T-helper 2 cell (primary cell): ENCODE results near the gene STK11IP.

Experiments
- DNase-seq, 5 experiments: peaks; one replicate each; pipeline versions ENCODE4 v3.0.0 to v3.0.0-alpha.2; 2012 to 2022

The STK11IP gene

DNA sequence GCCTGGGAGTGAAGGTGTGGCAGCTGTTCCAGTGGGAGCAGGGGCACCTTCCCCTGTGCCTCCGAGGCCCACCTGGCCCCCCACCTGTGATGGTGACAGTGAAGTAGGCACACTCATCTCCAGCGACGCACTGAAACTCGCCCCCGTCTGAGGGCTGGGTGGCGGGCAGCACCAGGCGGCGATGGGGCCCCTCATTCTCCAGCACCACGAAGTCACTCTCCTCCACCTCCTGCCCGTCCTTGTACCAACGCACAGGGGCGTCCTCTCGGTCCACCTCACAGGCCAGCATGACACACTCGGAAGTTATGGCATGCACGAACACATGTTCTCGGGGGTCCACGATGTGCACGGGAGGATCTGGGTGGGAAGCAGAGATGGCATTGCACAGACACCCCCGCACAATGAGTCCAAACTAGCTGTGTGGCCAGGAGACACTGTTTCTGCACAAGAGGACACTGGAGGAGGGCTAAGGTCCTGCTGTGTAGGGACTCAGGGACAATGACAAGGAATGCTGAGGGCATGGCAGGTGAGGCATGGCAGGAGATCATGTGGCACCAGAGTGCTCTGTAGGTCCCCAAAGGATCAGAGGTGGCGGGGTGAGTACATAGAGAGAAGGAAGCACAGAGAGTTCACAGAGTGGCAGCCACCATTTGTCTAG, 34.3 kb upstream of the STK11IP start:
- DNase-seq = no peak

DNA sequence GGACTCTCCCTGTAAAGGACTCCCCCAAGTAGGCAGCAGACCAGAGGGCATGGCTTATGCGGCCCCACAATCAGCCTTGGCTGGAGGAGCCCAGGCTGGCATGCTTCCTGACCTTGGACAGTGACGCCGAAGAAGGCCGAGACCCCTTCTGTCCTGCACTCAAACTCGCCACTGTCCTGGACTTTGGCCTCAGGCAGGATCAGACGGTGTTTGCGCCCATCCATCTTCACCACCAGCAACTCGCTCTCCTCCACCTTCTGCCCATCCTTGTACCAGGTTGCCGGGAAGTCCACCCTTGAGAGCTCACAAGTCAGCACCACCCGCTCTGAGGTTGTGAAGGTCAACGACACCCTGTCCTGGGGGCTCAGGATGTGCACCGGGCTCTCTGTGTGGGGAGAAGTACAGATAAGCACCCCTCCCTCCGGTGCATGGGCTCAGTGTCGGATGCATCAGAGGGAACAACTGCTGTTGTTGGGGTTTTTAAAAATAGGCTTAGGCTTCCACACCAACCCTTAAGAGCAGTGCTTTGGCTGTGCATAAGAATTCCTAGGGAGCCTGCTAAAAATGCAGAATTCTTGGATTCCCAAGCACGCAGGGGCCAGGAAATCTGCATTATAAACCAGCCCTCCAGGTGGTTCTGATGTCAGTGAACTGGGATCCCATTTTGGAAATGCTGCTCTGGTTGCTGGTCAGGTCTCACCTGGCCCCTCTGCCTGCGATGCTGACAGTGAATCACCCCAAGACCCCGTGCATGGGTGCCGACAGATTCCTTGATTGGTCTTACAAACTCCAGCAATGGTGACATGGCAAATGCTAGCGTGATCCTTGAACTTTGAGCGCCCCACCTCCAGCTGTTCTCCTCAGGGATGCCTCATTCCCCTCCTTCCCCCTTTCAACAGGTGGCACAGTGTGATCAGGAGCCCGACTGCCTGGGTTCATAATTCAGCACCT, 32.3 kb upstream of the STK11IP start:
- no peak for DNase-seq

DNA sequence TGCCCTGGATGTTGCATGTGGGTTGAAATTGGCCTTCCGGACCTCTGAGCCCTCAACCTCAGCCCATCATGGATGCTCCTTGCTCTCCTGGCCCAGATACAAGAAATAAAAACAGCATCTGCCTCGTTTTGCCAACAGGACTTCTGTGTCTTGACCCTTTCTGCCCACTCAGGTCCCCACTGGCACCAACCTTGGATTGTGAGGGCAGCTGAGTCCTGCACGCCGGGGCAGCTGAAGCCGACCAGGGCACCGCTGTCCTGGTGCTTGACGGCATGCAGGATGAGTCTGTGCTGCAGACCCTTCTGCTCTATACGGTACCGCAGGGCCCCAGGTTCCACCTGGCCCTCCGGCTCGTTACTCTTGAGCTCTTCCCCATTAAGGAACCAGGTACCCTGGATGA, 31.0 kb upstream of the STK11IP start:
- no peak for DNase-seq

DNA sequence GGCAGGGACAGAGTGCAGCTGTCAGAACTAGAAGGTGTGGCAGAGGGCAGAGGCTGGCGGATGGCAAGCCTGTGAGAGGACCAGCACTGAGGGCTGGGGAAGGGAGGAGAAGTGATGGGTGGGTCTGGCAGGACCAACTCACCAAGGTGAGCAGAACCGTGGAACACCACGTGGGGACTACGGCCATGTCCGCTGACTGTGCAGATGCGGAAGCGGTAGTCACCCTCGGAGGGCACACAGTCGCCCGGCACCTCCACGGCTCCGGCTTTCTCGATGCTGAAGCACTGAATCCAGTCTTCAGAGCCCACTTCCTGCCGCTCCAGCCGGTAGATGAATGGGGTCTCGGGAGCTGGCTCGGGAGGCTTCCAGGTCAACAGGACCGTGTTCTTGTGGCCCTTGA, 30.5 kb upstream of the STK11IP start:
- no peak for DNase-seq

DNA sequence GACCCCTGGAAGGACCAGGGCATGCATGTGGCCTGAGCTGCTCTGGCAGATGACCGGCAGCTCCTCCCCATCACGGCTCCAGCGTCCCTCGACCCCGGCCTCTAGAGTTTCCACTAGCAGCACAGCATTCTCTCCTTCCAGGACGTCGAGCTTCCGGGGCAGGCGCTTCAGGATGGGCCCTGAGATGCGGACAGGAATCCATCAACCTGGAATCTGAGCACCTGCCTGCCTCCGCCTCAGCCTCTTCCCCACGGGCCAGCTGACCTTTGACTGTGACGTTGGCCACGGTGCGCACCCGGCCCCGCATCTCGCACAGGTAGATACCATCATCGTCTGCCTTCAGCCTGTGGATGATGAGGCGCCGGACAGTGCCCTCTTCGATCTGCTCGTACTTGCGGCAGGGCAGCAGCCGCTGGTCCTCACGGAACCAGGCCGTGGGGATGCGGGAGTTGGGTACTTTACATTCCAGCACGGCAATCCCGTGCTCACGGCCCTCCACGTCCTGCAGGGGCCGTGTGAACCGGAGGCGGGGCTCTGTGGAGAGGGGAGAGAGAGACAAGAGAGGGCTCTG, 29.8 kb upstream of the STK11IP start:
- DNase-seq = no peak

DNA sequence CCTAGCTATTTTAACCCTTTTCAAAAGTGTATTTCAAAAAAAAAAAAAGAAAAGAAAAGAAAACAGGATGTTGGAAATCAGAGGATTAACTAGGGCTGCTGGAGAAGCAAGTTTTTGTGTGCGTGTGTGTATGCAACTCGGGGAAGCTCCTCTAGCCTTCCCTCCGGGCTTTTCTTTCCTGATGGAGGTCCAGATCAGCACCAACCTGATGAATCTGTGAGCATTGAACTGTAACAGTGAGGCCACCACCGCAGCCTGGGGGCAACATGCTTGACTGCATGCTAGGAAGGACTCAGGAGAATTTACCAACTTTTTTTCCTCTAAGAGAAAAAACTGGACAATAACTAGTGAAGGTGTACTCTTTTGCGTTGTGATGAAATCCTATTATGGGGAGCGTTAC, 28.6 kb upstream of the STK11IP start:
- no peak for DNase-seq

DNA sequence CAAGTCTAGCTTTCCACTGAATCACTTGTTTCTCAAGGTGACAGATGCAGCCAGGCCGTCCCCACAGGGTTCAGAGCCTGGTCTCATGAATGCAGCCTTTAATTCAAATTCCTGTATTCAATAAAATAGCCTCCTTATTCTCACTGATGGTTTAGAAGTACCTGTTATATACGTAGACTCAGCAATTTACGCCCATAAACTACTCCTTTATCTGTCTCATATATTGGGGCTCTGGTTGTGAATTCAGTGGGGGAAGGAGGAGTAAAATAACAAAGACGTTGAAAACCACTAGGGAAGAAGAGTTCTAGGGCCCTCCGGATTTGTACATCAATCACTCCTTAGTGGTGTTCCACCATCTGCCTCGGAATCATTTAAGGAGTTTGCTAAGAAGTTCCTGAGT, 28.0 kb upstream of the STK11IP start:
- no peak for DNase-seq

DNA sequence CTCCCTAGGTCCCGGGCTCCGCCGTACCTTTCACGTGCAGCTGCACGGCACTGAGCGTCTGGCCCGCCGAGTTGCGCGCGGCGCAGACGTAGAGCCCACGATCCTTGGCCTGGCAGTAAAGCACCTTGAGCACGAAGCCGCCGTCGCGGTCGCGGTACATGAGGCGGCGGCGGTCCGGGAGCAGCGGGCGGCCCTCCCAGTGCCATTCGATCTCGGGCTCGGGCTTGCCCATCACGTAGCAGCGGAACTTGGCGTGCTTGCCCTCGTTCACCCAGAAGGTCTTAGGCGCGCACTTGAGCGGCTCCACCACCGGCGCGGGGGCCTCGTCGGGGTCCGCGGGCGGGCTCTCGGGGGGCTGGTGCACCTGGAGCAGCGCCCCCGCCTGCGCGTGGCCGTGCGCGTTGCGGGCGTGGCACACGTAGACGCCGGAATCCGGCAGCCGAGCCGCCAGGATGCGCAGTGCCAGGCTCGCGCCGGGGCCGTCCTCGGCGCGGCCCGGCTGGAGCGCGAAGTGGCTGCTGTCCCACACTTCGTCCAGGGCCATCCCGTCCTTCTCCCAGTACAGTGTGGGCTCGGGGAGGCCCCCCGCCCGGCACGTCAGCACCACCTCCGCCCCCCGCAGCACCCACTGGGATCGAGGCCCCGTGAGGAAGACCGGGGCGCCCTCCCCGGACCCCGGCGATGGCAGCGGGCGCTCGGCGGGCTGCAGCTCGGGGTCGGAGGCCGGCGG, 27.3 kb upstream of the STK11IP start:
- no peak for DNase-seq

DNA sequence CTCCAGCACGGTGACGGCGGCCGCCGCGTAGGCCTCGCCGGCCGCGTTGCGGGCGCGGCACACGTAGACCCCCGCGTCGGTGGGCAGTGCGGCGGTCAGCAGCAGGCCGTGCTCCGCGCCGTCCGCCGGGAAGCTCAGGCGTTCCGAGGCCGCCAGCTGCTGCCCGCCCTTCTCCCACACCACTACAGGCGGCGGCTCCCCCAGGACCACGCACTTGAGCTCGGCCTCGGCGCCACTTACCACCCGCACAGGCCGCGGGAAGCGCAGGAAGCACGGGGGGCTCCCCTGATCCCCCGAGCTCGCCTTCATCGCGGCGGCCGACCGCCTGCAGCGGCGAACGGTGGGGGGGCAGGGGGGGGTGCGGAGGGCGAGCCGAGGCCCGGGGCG, 26.7 kb upstream of the STK11IP start:
- no peak for DNase-seq

DNA sequence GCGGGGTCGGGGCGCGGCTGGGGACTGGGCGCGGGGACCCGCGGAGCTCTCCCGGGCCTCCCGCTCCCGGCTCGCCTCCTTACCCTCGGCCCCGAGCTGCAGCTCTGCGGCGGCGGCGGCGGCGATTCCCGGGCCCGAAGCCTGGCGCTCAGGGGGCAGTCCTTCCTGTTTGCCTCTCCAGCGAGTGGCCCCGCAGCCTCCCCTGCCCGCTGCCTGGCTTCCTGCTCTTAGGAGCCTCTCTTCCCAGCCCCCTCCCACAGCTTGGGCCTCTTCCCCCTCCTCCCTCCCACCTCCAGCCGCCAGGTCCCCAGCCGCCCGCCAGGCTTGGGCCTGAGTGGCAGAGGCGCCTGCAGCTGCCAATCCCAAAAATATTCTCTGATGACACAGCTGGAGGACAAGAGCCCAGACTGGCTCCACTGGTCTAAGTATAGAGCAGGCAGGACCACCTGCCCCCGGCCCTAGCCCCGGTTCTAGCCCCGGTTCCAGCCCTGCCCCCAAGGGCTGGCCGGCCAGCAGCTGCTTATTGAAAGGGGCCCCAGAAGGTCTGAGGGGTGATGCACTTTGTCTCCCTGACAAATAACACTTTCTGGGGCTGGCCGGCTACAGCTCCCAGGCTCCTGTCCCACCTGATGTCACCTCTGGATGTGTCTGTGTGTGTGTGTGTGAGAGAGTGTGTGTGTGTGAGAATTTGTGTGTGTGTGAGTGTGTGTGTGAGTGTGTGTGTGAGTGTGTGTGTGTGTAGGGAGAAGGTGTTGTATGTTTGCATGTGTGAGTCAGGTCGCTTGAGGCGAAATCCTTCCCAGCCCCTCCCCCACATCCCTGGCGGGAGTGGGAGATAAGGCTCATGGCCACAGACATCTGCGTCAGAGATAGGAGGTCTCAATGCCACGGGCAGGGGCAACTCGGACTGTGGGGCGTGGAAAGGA, 26.1 kb upstream of the STK11IP start, which contains the start of gene OBSL1:
Gene OBSL1, minus strand, starts transcription at position 229 of the 926 bp plus-strand sequence. CDS start 307 bp downstream, outside the sequence.
- no peak for DNase-seq

DNA sequence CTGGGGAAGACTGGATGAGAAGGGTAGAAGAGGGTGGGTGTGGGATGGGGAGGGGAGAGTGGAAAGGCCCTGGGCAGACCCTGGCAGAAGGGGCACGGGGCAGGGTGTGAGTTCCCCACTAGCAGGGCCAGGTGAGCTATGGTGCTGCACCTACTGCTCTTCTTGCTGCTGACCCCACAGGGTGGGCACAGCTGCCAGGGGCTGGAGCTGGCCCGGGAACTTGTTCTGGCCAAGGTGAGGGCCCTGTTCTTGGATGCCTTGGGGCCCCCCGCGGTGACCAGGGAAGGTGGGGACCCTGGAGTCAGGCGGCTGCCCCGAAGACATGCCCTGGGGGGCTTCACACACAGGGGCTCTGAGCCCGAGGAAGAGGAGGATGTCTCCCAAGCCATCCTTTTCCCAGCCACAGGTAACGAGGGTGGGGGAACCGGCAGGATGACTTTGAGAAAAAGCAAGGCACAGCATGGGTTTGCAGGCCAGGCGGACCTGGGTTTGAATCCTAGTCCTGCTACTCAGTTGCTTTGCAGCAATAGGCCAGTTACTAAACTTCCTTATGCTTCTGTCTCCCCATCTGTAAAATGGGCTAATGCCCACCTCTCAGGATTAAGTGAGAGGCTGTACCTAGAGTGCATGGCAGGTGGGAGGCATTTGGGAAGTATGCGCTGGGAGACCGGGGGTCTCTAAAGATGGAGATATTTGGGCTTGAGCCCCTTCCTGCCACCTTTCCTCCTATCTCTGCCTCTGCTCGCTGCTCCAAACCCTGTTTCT, 25.2 kb upstream of the STK11IP start, which contains the start of gene INHA:
Gene INHA, plus strand, starts transcription at position 74 of the 765 bp plus-strand sequence. Its CDS starts 65 bp downstream, at position 139.
- DNase-seq = no peak

DNA sequence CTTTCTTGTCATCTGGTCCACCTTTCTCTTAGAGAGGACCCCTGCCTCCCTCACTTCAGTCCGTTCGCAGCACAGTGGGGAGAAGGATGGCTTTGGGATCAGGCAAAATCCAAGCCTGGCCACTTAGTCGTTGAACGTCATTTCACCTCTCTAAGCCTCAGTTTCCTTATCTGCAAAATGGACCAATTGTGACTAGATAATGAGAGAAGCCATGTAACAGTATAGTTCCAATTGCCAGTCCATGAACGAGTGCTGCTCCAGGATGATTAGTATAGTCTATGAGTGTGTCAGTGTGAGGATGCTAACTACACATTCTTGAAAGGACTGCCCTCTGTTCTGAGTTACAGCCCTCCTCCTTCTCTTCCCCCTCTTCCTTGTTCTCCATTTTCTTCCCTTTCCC, 24.5 kb upstream of the STK11IP start:
- no peak for DNase-seq

DNA sequence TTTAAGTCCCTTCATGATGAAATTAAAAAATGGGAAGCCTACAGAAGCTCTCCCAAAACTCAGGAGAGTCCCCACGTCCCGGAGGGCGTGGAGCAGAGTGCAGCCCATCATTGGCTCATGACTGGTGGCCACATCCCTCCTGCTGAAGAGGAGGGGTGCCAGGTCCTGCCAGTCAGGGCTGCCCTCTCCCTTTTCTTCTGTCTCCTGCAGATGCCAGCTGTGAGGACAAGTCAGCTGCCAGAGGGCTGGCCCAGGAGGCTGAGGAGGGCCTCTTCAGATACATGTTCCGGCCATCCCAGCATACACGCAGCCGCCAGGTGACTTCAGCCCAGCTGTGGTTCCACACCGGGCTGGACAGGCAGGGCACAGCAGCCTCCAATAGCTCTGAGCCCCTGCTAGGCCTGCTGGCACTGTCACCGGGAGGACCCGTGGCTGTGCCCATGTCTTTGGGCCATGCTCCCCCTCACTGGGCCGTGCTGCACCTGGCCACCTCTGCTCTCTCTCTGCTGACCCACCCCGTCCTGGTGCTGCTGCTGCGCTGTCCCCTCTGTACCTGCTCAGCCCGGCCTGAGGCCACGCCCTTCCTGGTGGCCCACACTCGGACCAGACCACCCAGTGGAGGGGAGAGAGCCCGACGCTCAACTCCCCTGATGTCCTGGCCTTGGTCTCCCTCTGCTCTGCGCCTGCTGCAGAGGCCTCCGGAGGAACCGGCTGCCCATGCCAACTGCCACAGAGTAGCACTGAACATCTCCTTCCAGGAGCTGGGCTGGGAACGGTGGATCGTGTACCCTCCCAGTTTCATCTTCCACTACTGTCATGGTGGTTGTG, 23.0 kb upstream of the STK11IP start:
- DNase-seq = no peak

DNA sequence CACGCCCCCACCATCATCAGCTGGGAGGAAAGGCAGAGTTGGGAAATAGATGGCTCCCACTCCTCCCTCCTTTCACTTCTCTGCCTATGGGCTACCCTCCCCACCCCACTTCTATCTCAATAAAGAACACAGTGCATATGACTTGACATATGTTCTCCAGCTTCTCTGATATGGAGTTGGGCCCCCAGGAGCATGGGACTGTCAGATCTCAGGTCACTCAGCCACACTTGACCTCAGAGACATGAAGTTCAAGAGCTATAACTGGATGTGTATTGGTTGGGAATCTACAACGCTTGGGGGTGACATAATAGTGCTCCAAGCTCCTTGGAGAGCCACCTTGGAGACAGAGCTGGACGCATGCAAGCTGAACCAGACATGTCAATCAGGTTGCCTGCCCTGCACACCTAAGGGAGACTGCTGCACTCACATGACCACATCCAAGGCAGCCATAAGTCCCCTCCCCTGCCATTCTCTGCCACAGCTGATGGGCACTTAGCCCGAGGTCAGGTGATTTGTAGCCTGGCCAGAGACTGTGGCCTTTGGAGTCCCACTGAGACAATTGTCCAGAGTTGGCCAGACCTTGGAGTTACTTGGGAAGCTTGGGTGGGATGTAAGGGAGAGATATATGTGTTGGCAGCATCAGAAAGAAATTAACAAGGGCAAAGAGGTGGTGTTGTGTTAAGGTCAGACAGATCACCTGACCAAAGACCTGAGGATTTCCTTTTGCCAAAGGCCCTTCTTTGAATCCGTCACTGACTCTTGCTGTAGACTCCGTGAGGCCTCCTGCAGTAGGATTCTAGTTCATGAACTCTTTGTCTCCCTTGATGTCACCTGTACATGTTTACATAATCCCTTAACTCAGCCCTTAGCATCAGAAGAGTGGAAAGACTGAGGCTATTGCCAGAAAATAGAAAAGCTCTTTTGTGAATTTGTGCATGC, 21.8 kb upstream of the STK11IP start:
- DNase-seq = no peak

DNA sequence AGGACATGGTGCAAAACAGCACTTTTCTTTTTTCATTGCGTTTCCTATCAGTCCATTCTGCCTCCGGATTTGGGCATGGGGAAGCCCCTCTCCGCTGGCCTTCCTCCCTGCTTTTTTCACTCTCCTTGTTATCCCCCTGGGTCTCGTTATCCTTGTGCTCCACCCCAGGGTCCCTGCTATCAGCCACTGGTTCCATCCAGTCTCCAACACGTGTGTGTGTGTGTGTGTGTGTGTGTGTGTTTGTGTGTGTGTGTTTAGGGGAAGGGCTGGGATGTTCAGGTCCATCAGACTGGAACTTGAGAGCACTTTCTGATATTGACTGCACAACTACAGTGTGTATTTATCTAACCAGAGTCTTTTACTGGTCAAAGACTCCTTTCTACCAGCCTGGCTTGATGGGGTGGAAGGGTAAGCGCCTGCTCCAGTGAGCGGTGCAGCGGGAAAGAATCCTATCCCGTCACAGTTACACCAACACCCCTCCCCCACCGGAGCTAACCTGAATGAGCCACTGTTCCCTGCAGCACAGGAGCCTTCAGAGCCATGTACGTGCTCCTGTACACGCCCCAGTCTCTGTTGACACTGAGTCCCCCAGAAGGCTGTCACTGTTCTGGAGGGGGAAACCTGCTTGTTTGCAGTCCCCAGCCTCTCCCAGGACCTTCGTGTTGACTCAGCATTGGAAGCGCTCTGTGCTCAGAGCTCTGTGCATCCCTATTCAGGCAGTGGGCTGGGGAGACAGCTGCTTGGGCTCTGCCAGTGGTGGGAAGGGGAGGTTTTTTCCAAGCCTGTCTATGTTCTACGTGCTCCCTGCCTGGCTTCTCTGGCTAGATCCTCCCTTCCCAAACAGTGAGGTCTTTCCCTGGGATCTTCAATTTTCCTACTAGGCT, 20.9 kb upstream of the STK11IP start:
- DNase-seq = no peak

DNA sequence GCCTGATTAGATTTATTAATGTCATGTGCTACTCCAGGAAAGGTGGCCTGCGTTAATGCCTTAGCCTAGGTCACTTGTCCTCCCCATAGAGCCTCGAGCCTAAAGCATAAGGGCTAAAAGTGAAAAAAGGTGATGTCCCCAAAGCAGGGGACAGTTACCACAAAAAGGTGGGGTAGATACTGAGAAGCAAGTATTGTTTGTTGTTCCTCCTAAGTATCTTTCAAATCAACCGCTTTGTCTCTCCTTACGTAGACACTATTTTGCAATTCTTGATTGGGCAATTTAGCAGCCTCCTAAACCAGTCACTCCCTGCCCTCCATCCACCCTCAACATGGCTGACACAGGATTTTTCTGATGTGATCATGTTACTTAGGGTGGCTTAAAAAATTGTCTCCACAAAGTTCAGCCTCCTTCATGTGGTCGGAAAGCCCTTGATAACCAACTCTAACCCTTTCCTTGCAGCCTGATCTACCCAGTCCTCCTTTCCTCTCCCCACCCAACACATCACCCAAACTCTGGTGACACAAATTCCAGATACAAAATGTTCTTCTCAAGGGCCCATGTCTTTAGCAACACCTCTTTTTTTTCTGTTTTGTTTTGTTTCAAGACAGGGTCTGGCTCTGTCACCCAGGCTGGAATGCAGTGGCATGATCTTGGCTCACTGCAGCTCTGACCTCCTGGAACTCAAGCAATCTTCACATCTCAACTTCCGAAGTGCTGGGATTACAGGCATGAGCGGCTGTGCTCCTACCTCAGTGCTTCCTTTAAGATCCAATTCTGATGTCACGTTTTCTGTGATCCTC, 18.6 kb upstream of the STK11IP start:
- DNase-seq = no peak

DNA sequence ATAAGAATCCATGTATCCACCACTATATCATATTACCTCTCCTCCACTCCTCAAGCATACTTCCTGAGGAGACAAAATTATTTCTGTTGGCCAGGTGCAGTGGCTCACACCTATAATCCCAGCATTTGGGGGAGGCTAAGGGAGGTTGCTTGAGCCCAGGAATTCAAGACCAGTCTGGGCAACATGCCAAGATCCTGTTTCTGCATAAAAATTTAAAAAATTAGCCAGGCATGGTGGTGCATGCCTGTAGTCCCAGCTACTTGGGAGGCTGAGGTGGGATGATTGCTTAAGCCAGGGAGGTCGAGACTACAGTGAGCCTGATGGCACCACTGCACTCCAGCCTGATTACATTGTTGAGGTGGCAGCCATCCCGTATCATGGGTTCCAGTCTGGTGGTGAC, 16.3 kb upstream of the STK11IP start:
- DNase-seq = no peak
